ENCODE results near the gene SLIT3. TPM values are rescaled to one million over a fixed set of nuclear protein-coding genes. Genes with fewer than 3 reads are reported as not detected.

Gene SLIT3
- total and polyA plus RNA-seq, 2 donors from 2014 or later, result 14.5 to 54.1 TPM

GRCh38 chr5:168771678-168772077 is 529.3 kb downstream of the SLIT3 start:
- no peak overlapping the region for H3K9ac ChIP-seq (ENCODE audit: low read length in 3 of 3)
- no peaks in the 10 kb centered on the region for H3K9me3 ChIP-seq (ENCODE audit: control insufficient read depth in 2 of 3, insufficient read depth in 1 of 3, low read length in 3 of 3)
- no peak for DNase-seq
- TF ChIP-seq, protein P1, sequence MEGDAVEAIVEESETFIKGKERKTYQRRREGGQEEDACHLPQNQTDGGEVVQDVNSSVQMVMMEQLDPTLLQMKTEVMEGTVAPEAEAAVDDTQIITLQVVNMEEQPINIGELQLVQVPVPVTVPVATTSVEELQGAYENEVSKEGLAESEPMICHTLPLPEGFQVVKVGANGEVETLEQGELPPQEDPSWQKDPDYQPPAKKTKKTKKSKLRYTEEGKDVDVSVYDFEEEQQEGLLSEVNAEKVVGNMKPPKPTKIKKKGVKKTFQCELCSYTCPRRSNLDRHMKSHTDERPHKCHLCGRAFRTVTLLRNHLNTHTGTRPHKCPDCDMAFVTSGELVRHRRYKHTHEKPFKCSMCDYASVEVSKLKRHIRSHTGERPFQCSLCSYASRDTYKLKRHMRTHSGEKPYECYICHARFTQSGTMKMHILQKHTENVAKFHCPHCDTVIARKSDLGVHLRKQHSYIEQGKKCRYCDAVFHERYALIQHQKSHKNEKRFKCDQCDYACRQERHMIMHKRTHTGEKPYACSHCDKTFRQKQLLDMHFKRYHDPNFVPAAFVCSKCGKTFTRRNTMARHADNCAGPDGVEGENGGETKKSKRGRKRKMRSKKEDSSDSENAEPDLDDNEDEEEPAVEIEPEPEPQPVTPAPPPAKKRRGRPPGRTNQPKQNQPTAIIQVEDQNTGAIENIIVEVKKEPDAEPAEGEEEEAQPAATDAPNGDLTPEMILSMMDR (IDR thresholded peaks at IDR 0.05; ENCODE audit: borderline replicate concordance, extremely low read depth, insufficient read depth), result no peak
- no peak overlapping the region for H3K27ac ChIP-seq (ENCODE audit: low read depth in 2 of 2, low read length in 2 of 2)
- intact Hi-C loops (cut with DNase I), result no loop called here
- FAIRE-seq, result no peak
- no peaks in the 10 kb centered on the region for H3K36me3 ChIP-seq (ENCODE audit: control insufficient read depth in 2 of 3, insufficient read depth in 3 of 3, low read length in 3 of 3)
- H3K4me1 ChIP-seq (ENCODE audit: control insufficient read depth in 2 of 3, insufficient read depth in 2 of 3, low read depth in 1 of 3, low read length in 3 of 3), result no peaks in the 10 kb centered on the region
- no peaks in the 10 kb centered on the region for H3K27me3 ChIP-seq (ENCODE audit: control insufficient read depth, insufficient read depth, low read length)
- no peak overlapping the region for H3K4me3 ChIP-seq (ENCODE audit: low read length in 3 of 3)

DNA sequence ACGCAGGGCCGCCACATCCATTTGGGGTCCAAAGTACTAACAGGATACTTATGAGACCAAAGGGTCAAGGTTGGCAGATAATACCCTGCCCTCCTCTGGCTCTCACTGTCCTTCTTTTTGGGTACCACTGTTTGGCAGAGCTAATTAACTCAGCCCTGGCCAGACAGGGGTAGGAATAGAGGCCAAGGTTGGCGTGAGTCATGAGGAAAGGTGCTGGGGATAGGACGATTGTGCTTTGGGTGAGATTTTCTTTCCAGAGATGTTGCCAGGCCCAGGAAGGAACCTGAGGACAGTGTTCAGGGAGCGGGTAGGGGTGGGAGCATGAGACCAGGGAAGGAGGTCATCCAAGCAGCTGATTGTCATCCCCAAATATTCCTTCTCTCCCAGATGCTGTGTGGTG is 529.9 kb downstream of the SLIT3 start:
- Histone ChIP-seq H3K36me3 (ENCODE audit: control insufficient read depth in 2 of 3, insufficient read depth in 3 of 3, low read length in 3 of 3) (no peaks in the 10 kb centered on the region), H3K4me3 (ENCODE audit: low read length in 3 of 3) (no peak overlapping the region), H3K9me3 (ENCODE audit: control insufficient read depth in 2 of 3, insufficient read depth in 1 of 3, low read length in 3 of 3) (no peaks in the 10 kb centered on the region), H3K9ac (ENCODE audit: low read length in 3 of 3) (no peak overlapping the region), H3K27me3 (ENCODE audit: control insufficient read depth, insufficient read depth, low read length) (no peaks in the 10 kb centered on the region), H3K27ac (ENCODE audit: low read depth in 2 of 2, low read length in 2 of 2) (no peak overlapping the region), H3K4me1 (ENCODE audit: control insufficient read depth in 2 of 3, insufficient read depth in 2 of 3, low read depth in 1 of 3, low read length in 3 of 3) (no peaks in the 10 kb centered on the region)
- intact Hi-C loops (cut with DNase I), result no loop called here
- TF ChIP-seq, protein P1 (IDR thresholded peaks at IDR 0.05; ENCODE audit: borderline replicate concordance, extremely low read depth, insufficient read depth), result no peak
- FAIRE-seq (no peak), DNase-seq (no peak)

DNA sequence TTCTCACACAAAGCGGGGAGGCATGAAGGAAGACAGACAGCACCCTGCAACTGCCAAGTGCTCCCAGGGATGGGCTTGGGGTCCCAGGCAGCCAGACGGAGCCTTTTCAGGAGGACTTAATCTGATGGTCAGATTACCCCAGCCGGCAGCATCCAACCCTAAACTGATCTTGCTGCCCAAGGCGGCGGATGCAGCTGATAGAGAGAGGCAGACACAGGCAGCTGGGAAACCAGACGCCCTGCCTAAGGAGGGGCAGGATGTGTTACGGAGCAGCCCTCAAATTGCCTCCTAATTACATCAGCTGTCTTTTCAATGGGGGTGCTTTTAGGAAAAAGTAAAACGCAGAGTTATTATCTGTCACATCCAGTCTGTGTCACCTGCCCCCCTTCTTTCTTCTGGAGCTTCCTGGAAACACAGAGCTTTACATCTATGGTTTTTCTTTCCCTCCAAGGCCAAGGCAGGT is 530.9 kb downstream of the SLIT3 start:
- H3K27me3 ChIP-seq (ENCODE audit: control insufficient read depth, insufficient read depth, low read length), result no peaks in the 10 kb centered on the region
- intact Hi-C loops (cut with DNase I), result no loop called here
- DNase-seq (no peak), FAIRE-seq (no peak)
- no peak overlapping the region for H3K9ac ChIP-seq (ENCODE audit: low read length in 3 of 3)
- no peaks in the 10 kb centered on the region for H3K9me3 ChIP-seq (ENCODE audit: control insufficient read depth in 2 of 3, insufficient read depth in 1 of 3, low read length in 3 of 3)
- H3K4me3 ChIP-seq (ENCODE audit: low read length in 3 of 3), result no peak overlapping the region
- no peaks in the 10 kb centered on the region for H3K4me1 ChIP-seq (ENCODE audit: control insufficient read depth in 2 of 3, insufficient read depth in 2 of 3, low read depth in 1 of 3, low read length in 3 of 3)
- no peak overlapping the region for H3K27ac ChIP-seq (ENCODE audit: low read depth in 2 of 2, low read length in 2 of 2)
- TF ChIP-seq, protein P1 (IDR thresholded peaks at IDR 0.05; ENCODE audit: borderline replicate concordance, extremely low read depth, insufficient read depth), result no peak
- H3K36me3 ChIP-seq (ENCODE audit: control insufficient read depth in 2 of 3, insufficient read depth in 3 of 3, low read length in 3 of 3), result no peaks in the 10 kb centered on the region

DNA sequence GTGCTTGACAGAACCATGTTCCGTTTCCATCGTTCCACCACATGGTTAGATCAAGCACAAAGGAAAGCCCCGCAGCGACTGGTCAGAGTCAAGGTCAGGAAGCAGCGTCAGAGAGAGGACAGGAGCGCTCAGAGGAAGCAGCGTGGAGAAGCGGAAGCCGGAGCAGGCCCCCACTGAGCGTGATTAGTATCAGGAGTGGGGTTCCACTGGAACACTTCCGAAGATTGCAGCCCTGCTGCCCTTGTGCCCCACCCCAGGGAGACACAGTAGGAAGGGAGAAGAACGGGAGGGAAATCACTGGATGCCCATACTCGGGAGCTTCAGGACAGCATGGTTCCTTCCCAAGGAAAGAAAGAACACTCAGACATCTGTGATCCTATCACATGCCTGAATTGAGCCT is 532.8 kb downstream of the SLIT3 start:
- no peak for DNase-seq
- TF ChIP-seq, protein P1 (IDR thresholded peaks at IDR 0.05; ENCODE audit: borderline replicate concordance, extremely low read depth, insufficient read depth), result no peak
- Histone ChIP-seq H3K9me3 (ENCODE audit: control insufficient read depth in 2 of 3, insufficient read depth in 1 of 3, low read length in 3 of 3) (no peaks in the 10 kb centered on the region), H3K4me1 (ENCODE audit: control insufficient read depth in 2 of 3, insufficient read depth in 2 of 3, low read depth in 1 of 3, low read length in 3 of 3) (no peaks in the 10 kb centered on the region), H3K27me3 (ENCODE audit: control insufficient read depth, insufficient read depth, low read length) (no peaks in the 10 kb centered on the region), H3K9ac (ENCODE audit: low read length in 3 of 3) (no peak overlapping the region), H3K27ac (ENCODE audit: low read depth in 2 of 2, low read length in 2 of 2) (no peak overlapping the region), H3K36me3 (ENCODE audit: control insufficient read depth in 2 of 3, insufficient read depth in 3 of 3, low read length in 3 of 3) (no peaks in the 10 kb centered on the region), H3K4me3 (ENCODE audit: low read length in 3 of 3) (no peak overlapping the region)
- intact Hi-C loops (cut with DNase I), result no loop called here
- no peak for FAIRE-seq
